Left cardiac atrium (tissue), 4 donors: Measurements from ENCODE around the gene SDC1. TPM values are rescaled to one million over a fixed set of nuclear protein-coding genes. Genes with fewer than 3 reads are reported as not detected.

Source experiments
- ATAC-seq, 2 donors: fragments of 200-7000 bp; cut with Tn5 transposase; one replicate each; pipeline ENCODE4 v1.9.1; 2020; ENCODE audit warnings: mild to moderate bottlenecking in 2 of 2, moderate library complexity in 2 of 2
- DNase-seq: peaks from one replicate; pipeline ENCODE4 v3.0.0-alpha.2; 2020
- intact Hi-C, 2 donors: fragments of 100-400 bp; cut with DNase I; formaldehyde crosslinking; loops; one replicate each; pipeline versions ENCODE4 v1.14.1 to v1.15.1; 2022 to 2023
- total RNA-seq, 2 donors: library from RNA; stranded (reverse); fragmentation: NEBNext Ultra II Directional; extraction: Animal tissue kit (Norgen Biotek cat#: 25700); gene quantifications; one replicate each; pipeline ENCODE4 v1.2.1, GENCODE V29; 2021
- donor health status: DM: no; HTN: yes; CAD: no.
- donor health status: DM: no; HTN: yes; CAD: no; lungs with severe emphysema.
- donor health status: DM: yes; HTN: yes; CAD: no.
- donor health status: Dilated cardiomyopathy.

The SDC1 gene
- total RNA-seq, 2 donors from 2014 or later: 0.21 to 0.50 TPM

- DNase-seq: no peak
- intact Hi-C loops: no loop called here
- no peak for ATAC-seq
These were observed 35.5 kb downstream of the SDC1 start for GRCh38 chr2:20189299-20189931.

- DNase-seq (no peak), ATAC-seq (no peak)
- intact Hi-C loops: no loop called here
These were observed 36.1 kb downstream of the SDC1 start for GRCh38 chr2:20188851-20189250.

- intact Hi-C loops: no loop called here
These were observed 36.7 kb downstream of the SDC1 start for GRCh38 chr2:20188201-20188600.

GRCh38 chr2:20187331-20187730 lies 37.6 kb downstream of the SDC1 start:
- intact Hi-C loops: no loop called here
- ATAC-seq (no peak), DNase-seq (no peak)

More at GRCh38 chr2:20188201-20188600, 36.7 kb downstream of the SDC1 start:
- DNase-seq (no peak), ATAC-seq (no peak)

GRCh38 chr2:20186855-20187187 lies 38.1 kb downstream of the SDC1 start:
- ATAC-seq (no peak), DNase-seq (no peak)
- intact Hi-C loops: no loop called here

- intact Hi-C loops: no loop called here
- peak in 1 of 2 donors; percentile 33 for ATAC-seq
- DNase-seq: no peak
These were observed 38.7 kb downstream of the SDC1 start for GRCh38 chr2:20186078-20186854.

GRCh38 chr2:20185176-20186022 lies 39.5 kb downstream of the SDC1 start:
- ATAC-seq: peak in 1 of 2 donors; percentile 40

GRCh38 chr2:20184067-20184938 lies 40.6 kb downstream of the SDC1 start:
- ATAC-seq (no peak), DNase-seq (no peak)
- intact Hi-C loops: no loop called here

More at GRCh38 chr2:20185176-20186022, 39.5 kb downstream of the SDC1 start:
- DNase-seq: no peak
- intact Hi-C loops: no loop called here

- ATAC-seq: no peak
- intact Hi-C loops: no loop called here
- no peak for DNase-seq
These were observed 41.6 kb downstream of the SDC1 start for GRCh38 chr2:20183373-20183772.

GRCh38 chr2:20182241-20182931 lies 42.5 kb downstream of the SDC1 start:
- DNase-seq: no peak
- intact Hi-C loops: no loop called here
- no peak for ATAC-seq

GRCh38 chr2:20181761-20182160 lies 43.2 kb downstream of the SDC1 start:
- intact Hi-C loops: no loop called here
- ATAC-seq (no peak), DNase-seq (no peak)

- intact Hi-C loops: no loop called here
- DNase-seq (no peak), ATAC-seq (no peak)
These were observed 44.0 kb downstream of the SDC1 start for GRCh38 chr2:20180676-20181648.

GRCh38 chr2:20179755-20180594 lies 45.0 kb downstream of the SDC1 start:
- ATAC-seq (no peak), DNase-seq (no peak)
- intact Hi-C loops: no loop called here

GRCh38 chr2:20179466-20179754 lies 45.5 kb downstream of the SDC1 start:
- no peak for DNase-seq
- intact Hi-C loops: no loop called here
- ATAC-seq: no peak

- ATAC-seq: no peak
- intact Hi-C loops: no loop called here
- no peak for DNase-seq
These were observed 46.1 kb downstream of the SDC1 start for GRCh38 chr2:20178666-20179465.

- ATAC-seq (no peak), DNase-seq (no peak)
- intact Hi-C loops: no loop called here
These were observed 46.7 kb downstream of the SDC1 start for GRCh38 chr2:20178249-20178607.
